CD8-positive, alpha-beta memory T cell (primary cell): ENCODE results near the gene CHD9. TPM values are rescaled to one million over a fixed set of nuclear protein-coding genes. Genes with fewer than 3 reads are reported as not detected.
"Not testable (repeated sequence)": the region's sequence is repeated elsewhere in the genome, so short reads cannot be mapped to it uniquely, and the experiment has no call there.

Experiments
- CTCF ChIA-PET: fragments of 350-600 bp; sonication (Branson Sonifier 250); formaldehyde crosslinking; loops from one replicate; lab custom pipeline; 2021; ENCODE audit warnings: antibody characterized with exemption; lab: Charles Lee
- POLR2A ChIA-PET: fragments of 350-600 bp; sonication (Branson Sonifier 250); formaldehyde crosslinking; loops from one replicate; lab custom pipeline; 2021; ENCODE audit warnings: antibody characterized with exemption; lab: Charles Lee
- DNase-seq, 5 donors: peaks; one replicate each; pipeline versions ENCODE4 v3.0.0 to v3.0.0-alpha.2; 2020 to 2022; ENCODE audit warnings: mixed read lengths in 1 of 5
- H3K27ac ChIP-seq: one replicate; pipeline ENCODE4 v1.7.0; 2013; ENCODE audit warnings: low read depth, mild to moderate bottlenecking, low read length, moderate library complexity
- H3K27me3 ChIP-seq: 2 replicates; pipeline ENCODE4 v1.7.0; 2013; ENCODE audit warnings: low read length, mild to moderate bottlenecking; ENCODE audit not compliant: insufficient read depth, poor library complexity, severe bottlenecking
- H3K36me3 ChIP-seq: 2 replicates; pipeline ENCODE4 v1.7.0; 2013; ENCODE audit warnings: mild to moderate bottlenecking, low read length, moderate library complexity; ENCODE audit not compliant: insufficient read depth
- H3K4me1 ChIP-seq: 2 replicates; pipeline ENCODE4 v1.7.0; 2013; ENCODE audit warnings: mild to moderate bottlenecking, low read length, moderate library complexity; ENCODE audit not compliant: insufficient read depth
- H3K4me3 ChIP-seq: 2 replicates; pipeline ENCODE4 v1.7.0; 2013; ENCODE audit warnings: mild to moderate bottlenecking, low read length
- H3K9me3 ChIP-seq: 2 replicates; pipeline ENCODE4 v1.7.0; 2013; ENCODE audit warnings: mild to moderate bottlenecking, low read length
- H3K27ac Mint-ChIP-seq, 8 donors: one replicate each; pipeline ENCODE4 v1.8.0; 2020 to 2021; ENCODE audit warnings: mixed read lengths in 8 of 8, mild to moderate bottlenecking in 6 of 8, inconsistent platforms in 3 of 8, moderate library complexity in 3 of 8
- H3K27me3 Mint-ChIP-seq, 2 donors: one replicate each; pipeline ENCODE4 v1.8.0; 2020 to 2021; ENCODE audit warnings: mixed read lengths in 2 of 2, mild to moderate bottlenecking in 1 of 2, moderate library complexity in 1 of 2
- H3K36me3 Mint-ChIP-seq, 3 donors: one replicate each; pipeline ENCODE4 v1.8.0; 2020 to 2021; ENCODE audit warnings: mixed read lengths in 3 of 3, inconsistent platforms in 1 of 3, mild to moderate bottlenecking in 1 of 3
- H3K4me1 Mint-ChIP-seq, 3 donors: one replicate each; pipeline ENCODE4 v1.8.0; 2020 to 2021; ENCODE audit warnings: mixed read lengths in 3 of 3, inconsistent platforms in 1 of 3, mild to moderate bottlenecking in 1 of 3
- H3K4me3 Mint-ChIP-seq, 7 donors: one replicate each; pipeline ENCODE4 v1.8.0; 2020 to 2021; ENCODE audit warnings: mixed read lengths in 7 of 7, mild to moderate bottlenecking in 6 of 7, moderate library complexity in 4 of 7, inconsistent platforms in 2 of 7
- H3K9me3 Mint-ChIP-seq, 5 donors: one replicate each; pipeline ENCODE4 v1.8.0; 2020 to 2022; ENCODE audit warnings: mixed read lengths in 5 of 5, mild to moderate bottlenecking in 3 of 5, moderate library complexity in 2 of 5, inconsistent platforms in 1 of 5
- polyA plus RNA-seq: library from polyadenylated mRNA; unstranded; fragments of 300-500 nt; fragmentation: Illumina TruSeq; gene quantifications from one replicate; pipeline ENCODE4 v1.2.3, GENCODE V29; 2021
- total RNA-seq, 2 experiments: library from RNA; stranded (reverse); gene quantifications; one replicate each; pipeline ENCODE4 v1.2.3, GENCODE V29; 2021

The CHD9 gene
- total and polyA plus RNA-seq, 3 experiments from 2014 or later = 17.4 to 57.4 (median 21.8) TPM

DNA sequence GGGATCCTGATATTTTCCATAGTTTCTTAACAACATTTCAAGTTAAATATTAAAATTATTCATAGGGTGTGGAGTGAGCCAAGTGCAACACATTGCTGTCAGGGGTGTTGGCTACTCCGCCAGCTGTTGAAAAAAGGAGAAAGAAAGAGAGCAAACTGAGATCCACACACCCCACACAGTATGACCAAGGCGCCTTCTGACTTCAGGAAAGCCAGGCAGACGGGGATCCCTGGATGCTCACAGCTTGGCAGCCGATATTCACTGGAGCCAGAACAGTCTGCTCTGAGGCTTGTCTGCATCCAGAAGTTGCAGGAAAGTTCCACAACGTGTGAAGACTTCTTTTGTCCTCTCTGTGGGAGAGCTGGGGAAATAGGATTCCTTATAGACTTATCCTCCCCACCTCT lies 11.4 kb upstream of the CHD9 start:
- POLR2A ChIA-PET = no interaction called here
- H3K36me3 Mint-ChIP-seq = no peaks in the 10 kb centered on the region

DNA sequence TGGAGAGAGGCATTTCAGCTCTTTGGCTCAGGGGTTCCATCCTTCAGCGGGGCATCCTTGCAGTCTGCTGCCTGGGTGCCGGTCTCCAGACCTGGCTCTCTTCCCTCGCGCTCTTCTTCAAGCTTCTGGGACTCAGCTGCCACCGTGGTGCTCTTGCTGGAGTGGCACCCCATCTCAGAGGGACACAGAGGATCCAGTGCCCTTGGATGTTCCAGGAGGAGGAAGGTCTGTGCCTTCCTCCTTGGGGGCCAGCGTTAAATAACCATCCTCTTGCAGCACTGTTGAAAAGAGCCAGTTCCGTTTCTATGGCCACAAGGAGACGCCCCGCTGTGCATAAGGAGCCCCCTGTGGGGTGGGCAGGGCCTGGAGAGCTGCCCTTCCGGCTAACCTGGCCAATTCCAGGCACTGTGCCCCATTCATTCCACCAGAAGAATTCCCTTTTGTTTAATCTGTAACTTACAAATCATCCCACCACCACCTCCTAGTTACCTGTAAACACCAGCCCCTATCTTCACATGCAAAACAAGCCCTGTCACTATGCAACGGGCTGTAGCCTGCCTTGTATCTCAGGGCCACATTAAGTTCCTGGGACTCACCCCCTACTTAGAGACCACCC lies 10.7 kb upstream of the CHD9 start:
- CTCF ChIA-PET = interaction anchor here (1.0 kb wide), 2 partner anchors 8 to 21 kb away, joined by 3 read pairs; no protein-coding TSS in a partner anchor
- Mint-ChIP-seq H3K4me3 (no peak overlapping the region), H3K9me3 (no peaks in the 10 kb centered on the region), H3K27ac (no peak overlapping the region), H3K36me3 (no peaks in the 10 kb centered on the region), H3K27me3 (peaks cover 7 to 44% of the 10 kb centered on the region in 2 donors), H3K4me1 (no peaks in the 10 kb centered on the region)
- Histone ChIP-seq H3K4me3 (no peak overlapping the region), H3K4me1 (no peaks in the 10 kb centered on the region), H3K36me3 (no peaks in the 10 kb centered on the region), H3K27me3 (no peaks in the 10 kb centered on the region), H3K27ac (no peak overlapping the region), H3K9me3 (no peaks in the 10 kb centered on the region)
- no peak for DNase-seq
- POLR2A ChIA-PET = no interaction called here

More for the DNA sequence above, 11.4 kb upstream of the CHD9 start:
- CTCF ChIA-PET = interaction anchor here (1.0 kb wide), 1 partner anchor 8 kb away, joined by 3 read pairs; no protein-coding TSS in a partner anchor
- Mint-ChIP-seq H3K9me3 (no peaks in the 10 kb centered on the region), H3K27ac (no peak overlapping the region), H3K4me1 (no peaks in the 10 kb centered on the region), H3K4me3 (no peak overlapping the region), H3K27me3 (peaks cover 7 to 46% of the 10 kb centered on the region in 2 donors)
- H3K27ac ChIP-seq = no peak overlapping the region
- no peak overlapping the region for H3K4me3 ChIP-seq
- no peaks in the 10 kb centered on the region for H3K4me1 ChIP-seq
- H3K27me3 ChIP-seq = no peaks in the 10 kb centered on the region
- H3K36me3 ChIP-seq = no peaks in the 10 kb centered on the region
- H3K9me3 ChIP-seq = no peaks in the 10 kb centered on the region
- no peak for DNase-seq

GRCh38 chr16:53045341-53046220 lies 9.2 kb upstream of the CHD9 start:
- ChIA-PET POLR2A (no interaction called here), CTCF (interaction anchor here (1.0 kb wide), 1 partner anchor 20 kb away, joined by 3 read pairs; no protein-coding TSS in a partner anchor)
- no peaks in the 10 kb centered on the region for H3K27me3 ChIP-seq
- H3K4me1 Mint-ChIP-seq = no peaks in the 10 kb centered on the region
- no peaks in the 10 kb centered on the region for H3K9me3 Mint-ChIP-seq
- no peak overlapping the region for H3K4me3 ChIP-seq
- H3K27me3 Mint-ChIP-seq = peaks cover 10 to 43% of the 10 kb centered on the region in 2 donors
- no peaks in the 10 kb centered on the region for H3K36me3 Mint-ChIP-seq
- no peak for DNase-seq
- no peaks in the 10 kb centered on the region for H3K4me1 ChIP-seq
- no peak overlapping the region for H3K27ac ChIP-seq
- H3K27ac Mint-ChIP-seq = no peak overlapping the region
- no peaks in the 10 kb centered on the region for H3K9me3 ChIP-seq
- no peak overlapping the region for H3K4me3 Mint-ChIP-seq
- no peaks in the 10 kb centered on the region for H3K36me3 ChIP-seq

DNA sequence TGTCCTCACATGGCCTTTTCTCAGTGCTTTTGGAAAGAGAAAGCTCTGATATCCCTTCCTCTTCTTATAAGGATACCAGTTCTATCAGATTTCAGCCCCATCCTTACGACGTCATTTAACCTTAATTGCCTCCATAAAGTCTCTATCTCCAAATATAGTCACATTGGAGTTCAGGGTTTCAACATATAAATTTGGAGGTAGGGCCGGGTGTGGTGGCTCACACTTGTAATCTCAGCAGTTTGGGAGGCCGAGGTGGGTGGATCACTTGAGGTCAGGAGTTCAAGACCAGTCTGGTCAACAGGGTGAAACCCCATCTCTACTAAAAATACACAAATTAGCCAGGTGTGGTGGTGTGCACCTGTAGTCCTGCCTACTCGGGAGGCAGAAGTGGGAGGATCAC lies 7.3 kb upstream of the CHD9 start:
- H3K4me1 ChIP-seq, DNase-seq, H3K27ac Mint-ChIP-seq, POLR2A ChIA-PET, H3K27ac ChIP-seq, H3K9me3 Mint-ChIP-seq, H3K4me1 Mint-ChIP-seq, H3K4me3 ChIP-seq, H3K36me3 ChIP-seq, H3K36me3 Mint-ChIP-seq, H3K9me3 ChIP-seq, H3K4me3 Mint-ChIP-seq, CTCF ChIA-PET, H3K27me3 ChIP-seq: not testable (repeated sequence)
- peaks cover 10 to 43% of the 10 kb centered on the region in 2 donors for H3K27me3 Mint-ChIP-seq

DNA sequence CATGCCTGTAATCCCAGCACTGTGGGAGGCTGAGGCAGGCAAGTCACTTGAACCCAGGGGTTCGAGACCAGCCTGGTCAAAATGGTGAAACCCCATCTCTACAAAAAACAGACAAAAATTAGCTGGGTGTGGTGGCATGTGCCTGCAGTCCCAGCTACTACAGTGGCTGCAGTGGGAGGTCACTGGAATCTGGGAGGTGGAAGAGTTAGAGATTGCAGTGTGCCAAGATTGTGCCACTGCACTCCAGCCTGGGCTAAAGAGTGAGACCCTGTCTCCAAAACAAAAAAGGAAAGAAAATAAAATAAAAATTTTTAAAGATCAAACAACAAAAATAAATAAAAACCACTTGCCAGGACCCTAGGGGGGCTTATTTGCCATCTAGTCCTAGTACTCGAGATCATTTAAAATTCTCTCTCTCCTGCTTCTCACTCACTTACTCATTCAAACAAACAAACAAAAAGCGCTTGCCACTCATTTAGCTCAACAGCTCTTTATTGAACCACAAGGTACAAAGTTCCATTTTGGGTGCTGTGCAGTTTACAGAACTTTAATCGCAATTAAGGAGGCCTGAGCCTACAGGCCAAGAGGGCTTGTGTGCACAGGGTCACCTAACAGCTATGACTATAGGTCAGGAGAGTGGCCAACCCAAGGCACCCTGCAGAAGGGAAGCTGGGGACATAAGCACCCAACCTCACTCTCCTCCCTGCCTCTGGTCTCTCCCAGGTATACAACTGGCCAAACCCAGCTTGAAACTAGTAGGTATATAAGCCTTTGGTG lies 6.5 kb upstream of the CHD9 start:
- Histone ChIP-seq H3K4me3 (no peak overlapping the region), H3K27ac (no peak overlapping the region), H3K36me3 (no peaks in the 10 kb centered on the region), H3K9me3 (no peaks in the 10 kb centered on the region), H3K27me3 (no peaks in the 10 kb centered on the region), H3K4me1 (no peaks in the 10 kb centered on the region)
- no peaks in the 10 kb centered on the region for H3K9me3 Mint-ChIP-seq
- POLR2A ChIA-PET = no interaction called here
- no peak for DNase-seq
- H3K27me3 Mint-ChIP-seq = peaks cover 10 to 36% of the 10 kb centered on the region in 2 donors
- no peak overlapping the region for H3K4me3 Mint-ChIP-seq
- no peaks in the 10 kb centered on the region for H3K4me1 Mint-ChIP-seq
- H3K27ac Mint-ChIP-seq = peak overlapping the region in 2 of 8 donors; percentile 47 to 75
- no peaks in the 10 kb centered on the region for H3K36me3 Mint-ChIP-seq
- CTCF ChIA-PET = no interaction called here

- POLR2A ChIA-PET, H3K36me3 ChIP-seq, H3K9me3 Mint-ChIP-seq, H3K27ac ChIP-seq, H3K4me3 ChIP-seq, H3K9me3 ChIP-seq, H3K4me3 Mint-ChIP-seq, H3K27me3 ChIP-seq, H3K36me3 Mint-ChIP-seq, H3K27ac Mint-ChIP-seq, DNase-seq: not testable (repeated sequence)
- H3K27me3 Mint-ChIP-seq = peaks cover 4 to 13% of the 10 kb centered on the region in 2 donors
- peaks cover 15% of the 10 kb centered on the region for H3K4me1 ChIP-seq
- peaks cover 13 to 18% (median 17%) of the 10 kb centered on the region in 3 donors for H3K4me1 Mint-ChIP-seq
- CTCF ChIA-PET = interaction anchor here (1.0 kb wide), 1 partner anchor 233 kb away, joined by 3 read pairs; no protein-coding TSS in a partner anchor
These were observed 3.5 kb upstream of the CHD9 start for GRCh38 chr16:53051255-53051654.

GRCh38 chr16:53052519-53053501 lies 2.0 kb upstream of the CHD9 start, which contains the start of gene CHD9NB:
TSS of gene CHD9NB (minus strand) at chr16:53052897. CDS start at chr16:53044158, 8,739 bp downstream.
- no peaks in the 10 kb centered on the region for H3K36me3 Mint-ChIP-seq
- H3K36me3 ChIP-seq = no peaks in the 10 kb centered on the region
- H3K4me3 Mint-ChIP-seq = peak within 1 kb of the TSS in 6 of 7 donors; percentile 11 to 95 (median 60)
- H3K4me1 Mint-ChIP-seq = peaks cover 21 to 32% (median 26%) of the 10 kb centered on the region in 3 donors
- peaks cover 3 to 4% of the 10 kb centered on the region in 2 donors for H3K27me3 Mint-ChIP-seq
- peak within 1 kb of the TSS in 1 of 8 donors; percentile 63 for H3K27ac Mint-ChIP-seq
- ChIA-PET CTCF (interaction anchor here (1.0 to 7.0 kb wide), 4 partner anchors 47 to 232 kb away, joined by 3 to 113 read pairs (median 14); no protein-coding TSS in a partner anchor), POLR2A (interaction anchor here (0.7 kb wide), 1 partner anchor 400 kb away, joined by 4 read pairs; no protein-coding TSS in a partner anchor)
- no peak for DNase-seq
- H3K27me3 ChIP-seq = no peaks in the 10 kb centered on the region
- no peaks in the 10 kb centered on the region for H3K9me3 Mint-ChIP-seq
- H3K27ac ChIP-seq = no peak within 1 kb of the TSS
- peaks cover 19% of the 10 kb centered on the region for H3K4me1 ChIP-seq
- no peak within 1 kb of the TSS for H3K4me3 ChIP-seq
- no peaks in the 10 kb centered on the region for H3K9me3 ChIP-seq
